ENCODE results near the gene SLC47A1.

Gene SLC47A1

GRCh38 chr17:19613979-19614378, 80.3 kb downstream of the SLC47A1 start:
- no peak for DNase-seq

- DNase-seq = no peak
These were observed 81.2 kb downstream of the SLC47A1 start for GRCh38 chr17:19614900-19615299.

DNA sequence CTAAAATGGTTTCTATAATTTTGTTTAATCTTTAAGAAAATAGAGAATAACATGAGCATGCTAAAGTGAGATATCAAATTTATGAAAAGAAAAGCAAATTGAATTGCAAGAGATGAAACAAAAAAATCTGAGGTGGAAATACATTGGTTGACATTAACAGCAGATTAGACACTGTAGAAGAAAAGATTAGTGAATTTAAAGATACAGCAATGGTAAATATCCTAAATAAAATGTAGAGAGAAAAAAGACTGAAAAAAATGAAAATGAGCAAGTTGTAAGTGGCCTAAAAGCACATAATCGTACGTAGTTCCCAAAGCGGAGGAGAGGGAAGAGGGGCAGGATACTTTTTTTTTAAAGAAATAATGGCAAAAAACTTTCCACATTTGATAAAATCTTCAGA, 84.4 kb downstream of the SLC47A1 start:
- DNase-seq = no peak

DNA sequence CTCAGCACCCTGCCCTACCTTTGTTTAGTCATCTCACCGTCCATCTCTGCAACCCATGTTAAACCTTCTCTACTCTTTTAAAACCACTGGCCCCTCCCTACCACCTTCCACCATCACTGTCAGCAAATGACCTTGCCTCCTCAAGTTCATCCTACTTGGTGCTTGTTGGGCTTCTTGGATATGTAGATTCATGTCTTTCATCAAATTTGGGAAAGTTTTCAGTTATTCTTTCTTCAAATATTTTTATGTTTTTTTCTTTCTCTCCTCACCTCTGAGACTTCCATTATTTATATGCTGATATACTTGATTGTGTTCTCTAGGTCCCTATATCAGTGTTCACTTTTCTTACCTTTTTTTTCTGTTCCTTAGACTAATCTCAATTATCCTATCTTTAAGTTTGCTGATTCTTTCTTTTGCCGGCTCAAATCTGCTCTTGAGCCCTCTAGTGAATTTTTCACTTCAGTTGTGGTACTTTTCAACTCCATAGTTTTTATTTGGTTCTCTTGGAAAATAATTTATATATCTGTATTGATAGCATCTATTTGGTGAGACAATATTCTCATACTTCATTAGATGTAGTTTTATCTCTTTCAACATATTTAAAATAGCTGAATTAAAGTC, 86.2 kb downstream of the SLC47A1 start:
- no peak for DNase-seq

DNA sequence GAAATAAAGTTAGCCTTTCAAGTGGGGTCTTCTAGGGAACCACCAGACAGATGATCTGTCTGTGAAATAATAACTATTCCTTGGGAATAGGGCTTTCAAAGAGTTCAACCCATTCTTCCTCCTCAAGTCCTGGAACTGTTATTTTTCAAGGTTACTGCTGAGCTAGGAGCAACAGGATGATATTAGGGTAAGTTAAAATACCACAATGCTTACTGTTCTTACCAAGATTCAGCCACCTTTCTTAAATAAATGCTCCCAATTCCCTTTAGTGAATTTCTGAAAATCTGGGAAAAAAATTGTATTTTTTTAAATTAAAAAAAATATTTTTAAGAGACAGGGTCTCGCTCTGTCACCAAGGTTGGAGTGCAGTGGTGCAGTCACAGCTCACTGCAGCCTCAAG, 88.0 kb downstream of the SLC47A1 start:
- DNase-seq = no peak

- no peak for DNase-seq
These were observed 92.4 kb downstream of the SLC47A1 start for GRCh38 chr17:19626079-19626478.

Data from stimulated activated CD4-positive, alpha-beta T cell treated with anti-CD3 and anti-CD28 coated beads, Interleukin-2, amount 100 ng/mL, for 24 hours (primary cell).